ENCODE results near the gene ZNF490. TPM values are rescaled to one million over a fixed set of nuclear protein-coding genes. Genes with fewer than 3 reads are reported as not detected.

ZNF490 gene
- total RNA-seq, 1 donor from 2014 or later, result 1.2 TPM

- no peak overlapping the region for H3K4me3 ChIP-seq (ENCODE audit: low read depth, low read length)
- no peak for DNase-seq (ENCODE audit: low read depth)
- no peak for TF ChIP-seq CTCF (conservative IDR thresholded peaks at IDR 0.05; ENCODE audit: low read depth, low read length)
Measured at GRCh38 chr19:12597594-12597993, 13.0 kb downstream of the ZNF490 start.

- no peak for TF ChIP-seq CTCF (conservative IDR thresholded peaks at IDR 0.05; ENCODE audit: low read depth, low read length)
- no peak for DNase-seq (ENCODE audit: low read depth)
- H3K4me3 ChIP-seq (ENCODE audit: low read depth, low read length), result peak overlapping the region; percentile 38
Measured at GRCh38 chr19:12596927-12597548, 13.6 kb downstream of the ZNF490 start.

- no peak for DNase-seq (ENCODE audit: low read depth)
- TF ChIP-seq CTCF (conservative IDR thresholded peaks at IDR 0.05; ENCODE audit: low read depth, low read length), result no peak
- peak overlapping the region; percentile 38 for H3K4me3 ChIP-seq (ENCODE audit: low read depth, low read length)
Measured at GRCh38 chr19:12596485-12596884, 14.1 kb downstream of the ZNF490 start.

GRCh38 chr19:12581100-12581499 is 29.5 kb downstream of the ZNF490 start:
- TF ChIP-seq CTCF (conservative IDR thresholded peaks at IDR 0.05; ENCODE audit: low read depth, low read length), result no peak
- DNase-seq (ENCODE audit: low read depth), result no peak
- no peak overlapping the region for H3K4me3 ChIP-seq (ENCODE audit: low read depth, low read length)

- no peak overlapping the region for H3K4me3 ChIP-seq (ENCODE audit: low read depth, low read length)
- no peak for TF ChIP-seq CTCF (conservative IDR thresholded peaks at IDR 0.05; ENCODE audit: low read depth, low read length)
- no peak for DNase-seq (ENCODE audit: low read depth)
Measured at GRCh38 chr19:12580180-12580694, 30.4 kb downstream of the ZNF490 start.

- no peak for DNase-seq (ENCODE audit: low read depth)
- H3K4me3 ChIP-seq (ENCODE audit: low read depth, low read length), result no peak overlapping the region
- TF ChIP-seq CTCF (conservative IDR thresholded peaks at IDR 0.05; ENCODE audit: low read depth, low read length), result no peak
Measured at GRCh38 chr19:12578641-12579040, 32.0 kb downstream of the ZNF490 start.

GRCh38 chr19:12574036-12574435 is 36.6 kb downstream of the ZNF490 start:
- H3K4me3 ChIP-seq (ENCODE audit: low read depth, low read length), result no peak overlapping the region
- TF ChIP-seq CTCF (conservative IDR thresholded peaks at IDR 0.05; ENCODE audit: low read depth, low read length), result no peak
- DNase-seq (ENCODE audit: low read depth), result no peak
